GM18519 (cell line): ENCODE data around the gene STARD9.
A peak's percentile ranks its signal among the peaks of the same experiment; 100 is the strongest.
"Not testable (repeated sequence)": the region's sequence is repeated elsewhere in the genome, so short reads cannot be mapped to it uniquely, and the experiment has no call there.

ENCODE experiments used
- ATAC-seq: cut with Tn5 transposase; IDR thresholded peaks from one replicate; pipeline ENCODE4 v1.9.1; 2021; ENCODE audit warnings: mild to moderate bottlenecking, moderate library complexity; ENCODE audit not compliant: unreplicated experiment, low FRiP score

The STARD9 gene

GRCh38 chr15:42575188-42576039 is at the start of gene STARD9:
TSS of gene STARD9 (plus strand) at chr15:42575606. CDS start at chr15:42575716, 110 bp downstream.
- ATAC-seq = peak; percentile 80

- ATAC-seq = no peak
Observed at GRCh38 chr15:42528970-42529369, 46.4 kb upstream of the STARD9 start.

- no peak for ATAC-seq
Observed at GRCh38 chr15:42533246-42533645, 42.2 kb upstream of the STARD9 start.

GRCh38 chr15:42544853-42545629 is 30.4 kb upstream of the STARD9 start:
- ATAC-seq = no peak

- ATAC-seq = no peak
Observed at GRCh38 chr15:42547918-42548248, 27.5 kb upstream of the STARD9 start.

GRCh38 chr15:42548249-42549031 is 27.0 kb upstream of the STARD9 start, which contains the start of the genes HAUS2 and LRRC57:
TSS of gene HAUS2 (plus strand) at chr15:42548838. CDS start at chr15:42548873, 35 bp downstream.
TSS of gene LRRC57 (minus strand) at chr15:42548793. CDS start at chr15:42548434, 359 bp downstream.
- ATAC-seq = peak; percentile 72

- ATAC-seq = peak; percentile 16
Observed at GRCh38 chr15:42549032-42549491, 26.3 kb upstream of the STARD9 start.

- no peak for ATAC-seq
Observed at GRCh38 chr15:42549741-42550392, 25.5 kb upstream of the STARD9 start.

- no peak for ATAC-seq
Observed at GRCh38 chr15:42553554-42553953, 21.9 kb upstream of the STARD9 start.

GRCh38 chr15:42556550-42557207 is 18.7 kb upstream of the STARD9 start:
- ATAC-seq = not testable (repeated sequence)

- no peak for ATAC-seq
Observed at GRCh38 chr15:42558739-42559138, 16.7 kb upstream of the STARD9 start.

- ATAC-seq = no peak
Observed at GRCh38 chr15:42576040-42576594, 711 bp downstream of the STARD9 start.

GRCh38 chr15:42576776-42577175 is 1.4 kb downstream of the STARD9 start:
- ATAC-seq = no peak

- no peak for ATAC-seq
Observed at GRCh38 chr15:42577514-42578031, 2.2 kb downstream of the STARD9 start.

- ATAC-seq = no peak
Observed at GRCh38 chr15:42578984-42579537, 3.7 kb downstream of the STARD9 start.

GRCh38 chr15:42581272-42581730 is 5.9 kb downstream of the STARD9 start:
- peak; percentile 55 for ATAC-seq

GRCh38 chr15:42582569-42583375 is 7.4 kb downstream of the STARD9 start:
- no peak for ATAC-seq
